ENCODE results near the gene KLHL29. TPM values are rescaled to one million over a fixed set of nuclear protein-coding genes. Genes with fewer than 3 reads are reported as not detected.

The KLHL29 gene
- total RNA-seq, 2 donors from 2014 or later = 2.0 to 4.2 TPM

DNA sequence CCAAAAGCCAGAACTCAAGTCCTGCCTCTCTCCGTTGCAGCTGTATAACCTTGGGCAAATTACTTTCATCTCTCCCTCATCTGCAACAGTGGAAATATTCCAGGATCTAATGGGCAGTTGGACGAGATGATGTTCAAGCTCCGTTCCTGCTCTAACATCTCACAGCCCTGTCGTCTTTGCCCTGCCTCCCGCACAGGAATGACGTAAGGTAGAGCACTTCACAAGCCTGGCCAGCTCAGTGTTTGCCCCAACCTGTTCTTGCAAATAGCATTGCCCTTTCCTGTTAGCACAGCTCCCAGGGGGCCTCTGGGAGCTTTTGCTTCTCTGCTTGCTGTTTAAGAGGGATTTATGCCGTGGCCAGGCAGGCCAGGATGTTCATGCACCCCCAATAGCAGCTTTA is 107.9 kb downstream of the KLHL29 start:
- H3K4me3 ChIP-seq = no peak overlapping the region
- TF ChIP-seq, protein P1, sequence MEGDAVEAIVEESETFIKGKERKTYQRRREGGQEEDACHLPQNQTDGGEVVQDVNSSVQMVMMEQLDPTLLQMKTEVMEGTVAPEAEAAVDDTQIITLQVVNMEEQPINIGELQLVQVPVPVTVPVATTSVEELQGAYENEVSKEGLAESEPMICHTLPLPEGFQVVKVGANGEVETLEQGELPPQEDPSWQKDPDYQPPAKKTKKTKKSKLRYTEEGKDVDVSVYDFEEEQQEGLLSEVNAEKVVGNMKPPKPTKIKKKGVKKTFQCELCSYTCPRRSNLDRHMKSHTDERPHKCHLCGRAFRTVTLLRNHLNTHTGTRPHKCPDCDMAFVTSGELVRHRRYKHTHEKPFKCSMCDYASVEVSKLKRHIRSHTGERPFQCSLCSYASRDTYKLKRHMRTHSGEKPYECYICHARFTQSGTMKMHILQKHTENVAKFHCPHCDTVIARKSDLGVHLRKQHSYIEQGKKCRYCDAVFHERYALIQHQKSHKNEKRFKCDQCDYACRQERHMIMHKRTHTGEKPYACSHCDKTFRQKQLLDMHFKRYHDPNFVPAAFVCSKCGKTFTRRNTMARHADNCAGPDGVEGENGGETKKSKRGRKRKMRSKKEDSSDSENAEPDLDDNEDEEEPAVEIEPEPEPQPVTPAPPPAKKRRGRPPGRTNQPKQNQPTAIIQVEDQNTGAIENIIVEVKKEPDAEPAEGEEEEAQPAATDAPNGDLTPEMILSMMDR (IDR thresholded peaks at IDR 0.05) = no peak
- H3K27me3 ChIP-seq = no peaks in the 10 kb centered on the region
- H3K9me3 ChIP-seq = no peaks in the 10 kb centered on the region
- no peak for DNase-seq (ENCODE audit: low spot score)
- H3K36me3 ChIP-seq = no peaks in the 10 kb centered on the region
- H3K4me1 ChIP-seq = peaks cover 0 to 28% of the 10 kb centered on the region in 2 donors
- no peak overlapping the region for H3K27ac ChIP-seq

DNA sequence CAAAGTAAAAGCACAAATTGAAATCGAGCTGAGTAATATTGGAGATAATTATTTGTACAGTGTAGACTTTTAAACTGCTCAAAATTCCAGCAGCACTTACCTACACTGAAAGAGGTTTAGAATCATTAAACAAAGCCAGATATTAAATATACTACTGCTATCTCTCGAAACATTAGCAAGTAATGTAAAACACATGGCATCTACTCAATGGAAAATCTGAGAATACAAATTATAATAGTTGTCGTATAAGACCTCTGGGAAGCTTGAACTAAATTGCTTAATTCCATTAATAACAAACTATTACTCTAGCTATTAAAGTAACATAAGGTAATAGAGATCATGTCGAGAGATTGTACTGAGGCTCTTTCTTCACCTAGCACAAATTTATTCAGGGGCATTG is 108.9 kb downstream of the KLHL29 start:
- H3K4me3 ChIP-seq = no peak overlapping the region
- no peaks in the 10 kb centered on the region for H3K36me3 ChIP-seq
- H3K27me3 ChIP-seq = no peaks in the 10 kb centered on the region
- peaks cover 0 to 37% of the 10 kb centered on the region in 2 donors for H3K4me1 ChIP-seq
- DNase-seq (ENCODE audit: low spot score) = no peak
- TF ChIP-seq, protein P1 (IDR thresholded peaks at IDR 0.05) = no peak
- H3K27ac ChIP-seq = no peak overlapping the region
- no peaks in the 10 kb centered on the region for H3K9me3 ChIP-seq

DNA sequence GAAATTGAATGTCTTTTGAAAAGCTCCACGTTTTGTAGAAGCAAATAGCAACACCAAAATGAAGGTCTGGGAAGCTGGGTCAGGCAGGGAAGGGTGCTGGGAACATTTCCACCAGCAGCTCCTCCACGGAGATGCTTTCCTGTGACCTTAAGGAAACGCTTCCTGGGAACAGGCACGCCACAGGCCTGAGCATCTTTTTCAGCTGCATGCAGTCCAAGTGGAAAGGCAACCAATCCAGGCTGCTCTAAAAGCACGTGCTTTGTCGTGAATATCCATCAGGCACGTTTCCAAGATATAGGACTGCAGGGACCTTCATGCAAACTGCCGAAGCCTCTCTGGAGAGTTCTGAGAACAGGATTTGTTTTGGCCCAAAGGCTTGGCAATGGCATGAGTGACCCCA is 109.3 kb downstream of the KLHL29 start:
- no peak for DNase-seq (ENCODE audit: low spot score)
- Histone ChIP-seq H3K27ac (no peak overlapping the region), H3K27me3 (no peaks in the 10 kb centered on the region), H3K4me1 (peaks cover 0 to 42% of the 10 kb centered on the region in 2 donors), H3K9me3 (no peaks in the 10 kb centered on the region), H3K36me3 (no peaks in the 10 kb centered on the region), H3K4me3 (no peak overlapping the region)
- TF ChIP-seq, protein P1 (IDR thresholded peaks at IDR 0.05) = no peak

DNA sequence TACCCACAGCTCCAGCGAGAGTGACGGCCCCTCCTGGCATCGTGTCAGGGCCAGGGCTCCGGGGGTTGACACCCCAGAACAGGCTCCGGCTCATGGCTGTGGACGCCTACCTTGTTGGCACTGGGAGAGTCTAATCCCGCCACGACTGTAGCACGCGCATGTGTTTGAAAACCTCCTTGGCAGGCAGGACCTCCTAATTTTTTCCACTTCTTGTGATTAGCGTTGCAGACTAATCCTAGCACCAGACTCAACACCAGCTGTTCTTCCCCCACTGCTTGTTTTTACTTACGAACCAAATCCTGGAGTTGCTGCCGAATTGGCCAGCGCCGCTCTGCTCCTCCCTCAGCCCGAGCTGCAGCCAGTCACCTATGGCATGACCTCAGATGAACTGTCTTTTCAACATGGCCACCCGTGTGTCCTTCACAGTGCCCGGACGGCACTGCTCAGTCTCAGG is 110.7 kb downstream of the KLHL29 start:
- H3K4me3 ChIP-seq = no peak overlapping the region
- no peaks in the 10 kb centered on the region for H3K36me3 ChIP-seq
- H3K27ac ChIP-seq = peak overlapping the region in 1 of 2 donors; percentile 3
- no peaks in the 10 kb centered on the region for H3K27me3 ChIP-seq
- DNase-seq (ENCODE audit: low spot score) = no peak
- peaks cover 0 to 48% of the 10 kb centered on the region in 2 donors for H3K4me1 ChIP-seq
- TF ChIP-seq, protein P1 (IDR thresholded peaks at IDR 0.05) = no peak
- no peaks in the 10 kb centered on the region for H3K9me3 ChIP-seq

DNA sequence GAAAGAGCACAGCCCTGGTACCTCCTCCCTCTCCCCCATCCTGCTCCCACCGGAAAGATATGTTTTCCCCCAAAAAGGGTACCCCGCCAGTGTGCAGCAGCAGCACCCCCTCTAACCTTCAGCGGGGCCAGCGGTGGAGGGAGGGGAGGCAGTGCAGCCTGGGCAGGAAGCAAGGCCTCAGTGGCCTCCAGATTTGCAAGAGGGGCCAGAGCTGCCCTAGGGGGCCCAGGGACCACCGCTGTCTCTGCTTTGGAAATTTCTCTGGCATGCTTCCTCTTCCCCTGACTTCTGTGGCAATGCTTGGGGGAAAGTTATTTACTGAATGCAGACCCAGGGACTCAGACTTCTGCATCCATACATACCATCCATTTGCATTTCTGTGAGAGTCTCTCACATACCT is 111.5 kb downstream of the KLHL29 start:
- Histone ChIP-seq H3K9me3 (no peaks in the 10 kb centered on the region), H3K27ac (no peak overlapping the region), H3K4me1 (peaks cover 0 to 48% of the 10 kb centered on the region in 2 donors), H3K4me3 (no peak overlapping the region), H3K36me3 (no peaks in the 10 kb centered on the region), H3K27me3 (no peaks in the 10 kb centered on the region)
- DNase-seq (ENCODE audit: low spot score) = no peak
- TF ChIP-seq, protein P1 (IDR thresholded peaks at IDR 0.05) = no peak

DNA sequence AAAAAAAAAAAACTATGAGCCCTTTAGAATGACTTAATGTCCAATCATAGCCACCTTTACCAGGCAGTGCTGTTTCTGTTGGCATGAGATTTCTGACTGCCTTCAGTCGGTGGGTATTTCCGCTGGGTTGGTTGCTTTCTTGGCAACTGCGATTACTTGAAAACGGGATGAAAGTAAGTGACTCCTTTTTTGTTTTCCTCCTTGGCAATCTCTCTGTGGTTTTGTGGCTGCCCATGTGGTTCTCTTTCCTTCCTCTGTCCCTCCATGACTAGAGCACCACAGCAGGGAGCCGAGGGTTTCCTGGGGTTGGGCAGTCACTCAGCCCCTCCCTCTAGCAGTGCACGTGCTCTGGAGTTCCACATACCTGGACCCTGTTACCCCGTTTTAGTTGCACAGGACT is 112.1 kb downstream of the KLHL29 start:
- Histone ChIP-seq H3K36me3 (no peaks in the 10 kb centered on the region), H3K27ac (no peak overlapping the region), H3K4me3 (no peak overlapping the region), H3K4me1 (peaks cover 0 to 48% of the 10 kb centered on the region in 2 donors), H3K9me3 (no peaks in the 10 kb centered on the region), H3K27me3 (no peaks in the 10 kb centered on the region)
- no peak for DNase-seq (ENCODE audit: low spot score)
- TF ChIP-seq, protein P1 (IDR thresholded peaks at IDR 0.05) = no peak
